Peyer's patch (tissue), 4 donors: Measurements from ENCODE around the gene CD59. TPM values are rescaled to one million over a fixed set of nuclear protein-coding genes. Genes with fewer than 3 reads are reported as not detected.

Source experiments
- DNase-seq, 3 donors: peaks; one replicate each; pipeline ENCODE4 v3.0.0-alpha.2; 2017 to 2019
- H3K27ac ChIP-seq, 4 donors: fragments of 200-600 bp; sonication (generic); one replicate each; pipeline ENCODE4 v1.5.1; 2016 to 2019
- H3K27me3 ChIP-seq, 2 donors: fragments of 200-600 bp; sonication (generic); one replicate each; pipeline ENCODE4 v1.5.1; 2019
- H3K36me3 ChIP-seq, 3 donors: fragments of 200-600 bp; sonication (generic); one replicate each; pipeline ENCODE4 v1.5.1; 2016 to 2019
- H3K4me1 ChIP-seq, 4 donors: fragments of 200-600 bp; sonication (generic); one replicate each; pipeline ENCODE4 v1.5.1; 2016 to 2019
- H3K4me3 ChIP-seq, 4 donors: fragments of 200-600 bp; sonication (generic); 1 replicate in 3 of 4; 2 replicates in 1 of 4; pipeline ENCODE4 v1.5.1; 2016 to 2019; ENCODE audit warnings: mild to moderate bottlenecking in 1 of 4
- H3K9me3 ChIP-seq, 4 donors: fragments of 200-600 bp; sonication (generic); one replicate each; pipeline ENCODE4 v1.5.1; 2016 to 2019; ENCODE audit warnings: mild to moderate bottlenecking in 1 of 4
- POLR2A ChIP-seq, 2 donors: fragments of 450-650 bp; IDR thresholded peaks; one replicate each; pipeline ENCODE4 v1.5.1; 2017; ENCODE audit warnings: antibody characterized with exemption in 2 of 2, mild to moderate bottlenecking in 2 of 2, moderate library complexity in 2 of 2
- total RNA-seq, 4 donors: library from RNA; depleted of rRNA; stranded (reverse); fragments of >200 nt; gene quantifications; one replicate each; pipeline ENCODE4 v1.1.0, GENCODE V29; 2016
- TF ChIP-seq, protein P1 (sequence below), 6 experiments: fragments of 450-650 bp in 4 of 6; fragments of 200-600 bp in 2 of 6; sonication (generic) in 1 of 6; IDR thresholded peaks; one replicate each; pipeline ENCODE4 v1.5.1; 2017 to 2019; ENCODE audit warnings: antibody characterized with exemption in 6 of 6, mild to moderate bottlenecking in 3 of 6, moderate library complexity in 1 of 6

CD59 gene
- total RNA-seq, 4 donors from 2014 or later: 48.7 to 85.1 (median 56.1) TPM

DNA sequence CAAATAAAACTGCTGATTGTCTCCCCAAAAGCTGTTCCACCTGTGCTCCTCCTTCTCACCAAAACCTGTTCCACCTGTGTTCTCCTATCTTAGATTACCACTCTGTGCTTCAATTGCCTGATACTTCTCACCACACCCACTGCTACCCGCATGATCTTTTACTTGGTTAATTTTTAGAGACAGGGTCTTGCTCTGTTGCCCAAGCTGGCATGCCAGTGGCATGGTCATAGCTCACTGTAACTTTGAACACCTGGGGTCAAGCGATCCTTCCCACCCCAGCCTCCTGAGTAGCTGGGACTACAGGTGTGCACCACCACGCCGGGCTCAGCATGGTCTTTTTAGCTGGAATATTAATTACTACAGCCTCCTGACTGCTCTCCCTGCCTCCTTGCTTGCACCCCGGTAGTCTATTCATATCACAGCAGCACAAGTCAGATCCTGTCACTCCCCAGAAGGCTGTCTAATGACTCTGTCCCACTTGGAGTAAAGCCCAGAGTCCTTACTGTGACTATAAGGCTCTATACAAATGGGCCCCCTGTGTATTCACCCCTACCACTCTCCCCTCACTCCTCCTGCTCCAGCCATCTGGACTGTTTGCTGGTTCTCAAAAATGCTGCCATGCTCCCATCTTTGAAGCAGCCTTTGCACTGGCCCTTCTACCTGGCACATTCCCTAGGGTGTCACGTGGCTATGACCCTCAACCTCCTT lies 39.1 kb downstream of the CD59 start:
- Histone ChIP-seq H3K27me3 (no peaks in the 10 kb centered on the region), H3K36me3 (no peaks in the 10 kb centered on the region), H3K4me1 (peaks cover 6 to 20% (median 10%) of the 10 kb centered on the region in 4 donors), H3K27ac (no peak overlapping the region), H3K4me3 (no peak overlapping the region), H3K9me3 (no peaks in the 10 kb centered on the region)
- no peak for TF ChIP-seq POLR2A (IDR thresholded peaks at IDR 0.05)
- TF ChIP-seq, protein P1, sequence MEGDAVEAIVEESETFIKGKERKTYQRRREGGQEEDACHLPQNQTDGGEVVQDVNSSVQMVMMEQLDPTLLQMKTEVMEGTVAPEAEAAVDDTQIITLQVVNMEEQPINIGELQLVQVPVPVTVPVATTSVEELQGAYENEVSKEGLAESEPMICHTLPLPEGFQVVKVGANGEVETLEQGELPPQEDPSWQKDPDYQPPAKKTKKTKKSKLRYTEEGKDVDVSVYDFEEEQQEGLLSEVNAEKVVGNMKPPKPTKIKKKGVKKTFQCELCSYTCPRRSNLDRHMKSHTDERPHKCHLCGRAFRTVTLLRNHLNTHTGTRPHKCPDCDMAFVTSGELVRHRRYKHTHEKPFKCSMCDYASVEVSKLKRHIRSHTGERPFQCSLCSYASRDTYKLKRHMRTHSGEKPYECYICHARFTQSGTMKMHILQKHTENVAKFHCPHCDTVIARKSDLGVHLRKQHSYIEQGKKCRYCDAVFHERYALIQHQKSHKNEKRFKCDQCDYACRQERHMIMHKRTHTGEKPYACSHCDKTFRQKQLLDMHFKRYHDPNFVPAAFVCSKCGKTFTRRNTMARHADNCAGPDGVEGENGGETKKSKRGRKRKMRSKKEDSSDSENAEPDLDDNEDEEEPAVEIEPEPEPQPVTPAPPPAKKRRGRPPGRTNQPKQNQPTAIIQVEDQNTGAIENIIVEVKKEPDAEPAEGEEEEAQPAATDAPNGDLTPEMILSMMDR (IDR thresholded peaks at IDR 0.05): no peak
- DNase-seq: no peak

DNA sequence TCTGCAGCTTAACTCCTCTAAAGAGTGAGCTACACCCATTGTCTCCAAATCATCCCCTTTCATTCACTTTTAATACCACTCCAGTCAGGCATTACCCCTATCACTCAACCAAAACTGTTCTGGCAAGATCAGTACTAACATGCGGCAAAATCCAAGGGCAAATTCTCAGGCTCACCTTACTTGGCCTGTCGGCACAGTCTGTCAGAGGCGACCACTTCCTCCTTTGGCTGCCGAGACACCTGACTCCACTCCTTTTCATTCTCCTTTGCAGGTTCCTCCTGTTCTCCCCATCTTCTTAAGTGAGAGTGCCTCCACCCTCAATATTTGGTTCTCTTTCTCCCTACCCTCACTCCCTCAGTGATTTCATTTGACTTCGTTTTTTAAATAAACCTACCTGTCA lies 39.8 kb downstream of the CD59 start:
- no peak for DNase-seq
- Histone ChIP-seq H3K4me3 (no peak overlapping the region), H3K9me3 (no peaks in the 10 kb centered on the region), H3K27me3 (no peaks in the 10 kb centered on the region), H3K36me3 (no peaks in the 10 kb centered on the region), H3K27ac (no peak overlapping the region), H3K4me1 (peaks cover 3 to 20% (median 5%) of the 10 kb centered on the region in 4 donors)
- no peak for TF ChIP-seq POLR2A (IDR thresholded peaks at IDR 0.05)
- TF ChIP-seq, protein P1 (IDR thresholded peaks at IDR 0.05): no peak

DNA sequence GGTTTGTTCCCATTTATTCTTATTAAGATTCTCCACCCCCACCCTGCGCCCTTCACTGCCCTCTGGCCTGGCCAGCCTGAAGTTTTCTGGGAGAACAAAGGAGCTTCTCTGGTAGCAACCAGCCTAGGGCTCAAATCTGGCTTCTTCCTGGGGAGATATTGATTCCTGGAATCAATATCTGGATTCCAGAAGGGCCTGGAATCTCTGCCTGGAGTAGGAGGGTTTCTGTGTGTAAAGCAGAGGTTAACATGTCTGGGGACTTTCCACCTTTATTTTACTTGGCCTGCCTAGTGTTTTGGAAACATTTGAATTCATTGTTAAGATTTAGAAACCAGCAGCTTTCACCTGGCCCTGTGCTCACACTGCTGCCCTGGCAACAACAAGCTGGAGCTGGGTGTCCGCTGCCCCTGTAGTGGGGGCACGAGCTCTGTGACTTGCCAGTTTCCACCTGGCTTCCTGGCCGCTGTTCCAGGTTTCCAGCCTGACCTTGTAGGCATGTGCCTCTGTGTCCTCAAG lies 41.1 kb downstream of the CD59 start:
- H3K36me3 ChIP-seq: no peaks in the 10 kb centered on the region
- TF ChIP-seq, protein P1 (IDR thresholded peaks at IDR 0.05): no peak
- no peak for TF ChIP-seq POLR2A (IDR thresholded peaks at IDR 0.05)
- DNase-seq: no peak
- H3K9me3 ChIP-seq: no peaks in the 10 kb centered on the region
- peak overlapping the region in 1 of 4 donors; percentile 1 for H3K27ac ChIP-seq
- no peaks in the 10 kb centered on the region for H3K27me3 ChIP-seq
- H3K4me1 ChIP-seq: peaks cover 2 to 25% (median 4%) of the 10 kb centered on the region in 4 donors
- H3K4me3 ChIP-seq: no peak overlapping the region

DNA sequence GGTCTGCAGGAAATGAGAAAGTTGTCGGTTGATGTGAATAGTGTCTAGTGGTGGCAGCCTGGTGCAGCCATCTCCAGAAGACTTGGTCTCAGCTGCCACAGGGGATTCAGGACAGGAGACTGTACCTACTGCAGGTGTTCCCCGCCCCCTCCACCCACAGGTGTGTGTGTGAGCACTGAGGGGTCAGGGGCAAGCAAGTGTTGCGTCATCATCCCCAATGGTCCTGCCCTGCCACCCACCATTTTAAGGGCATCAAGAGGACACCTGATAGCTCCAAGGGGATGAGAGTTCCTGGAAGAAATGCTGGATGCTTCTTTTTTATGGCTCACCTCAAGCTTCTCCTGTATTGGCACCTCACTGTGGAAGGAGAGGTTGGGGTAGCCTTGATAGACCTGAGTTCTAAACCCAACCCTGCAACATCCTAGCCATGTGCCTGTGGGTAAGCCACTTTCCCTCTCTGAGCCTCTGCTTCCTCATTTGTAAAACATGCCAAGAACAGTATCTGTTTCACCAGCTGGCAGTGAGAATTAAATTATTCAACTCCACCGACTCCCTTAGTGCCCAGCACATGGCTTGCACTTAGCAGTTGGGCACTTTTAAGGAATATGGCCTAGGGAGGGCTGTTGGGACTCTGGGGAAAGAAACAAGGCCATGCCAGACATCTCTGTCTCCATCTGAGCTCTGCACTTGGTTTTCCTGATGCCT lies 41.7 kb downstream of the CD59 start:
- no peaks in the 10 kb centered on the region for H3K27me3 ChIP-seq
- peaks cover 0 to 20% (median 3%) of the 10 kb centered on the region in 4 donors for H3K4me1 ChIP-seq
- no peak overlapping the region for H3K27ac ChIP-seq
- H3K36me3 ChIP-seq: no peaks in the 10 kb centered on the region
- TF ChIP-seq POLR2A (IDR thresholded peaks at IDR 0.05): no peak
- TF ChIP-seq, protein P1 (IDR thresholded peaks at IDR 0.05): no peak
- DNase-seq: no peak
- no peak overlapping the region for H3K4me3 ChIP-seq
- H3K9me3 ChIP-seq: no peaks in the 10 kb centered on the region

DNA sequence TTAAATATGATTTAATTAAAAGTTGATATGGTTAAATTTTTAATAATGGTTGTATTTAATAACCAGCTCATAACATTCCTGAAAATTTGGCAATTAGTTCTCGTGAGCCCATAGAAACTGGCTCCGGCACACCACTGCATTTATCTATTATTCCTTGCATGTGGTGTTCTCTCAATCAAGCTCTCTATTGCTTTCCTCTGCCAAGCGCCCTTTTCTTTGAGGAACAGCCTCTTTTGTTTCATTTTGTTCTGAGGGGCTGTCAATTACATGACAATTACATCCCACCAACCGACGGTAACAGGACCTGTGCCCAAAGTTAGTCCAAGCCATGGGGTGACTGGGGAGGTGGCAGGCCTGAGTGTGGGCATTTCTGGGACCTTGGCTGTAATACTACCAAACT lies 43.7 kb downstream of the CD59 start:
- no peak for DNase-seq

More for the DNA sequence above, 43.7 kb downstream of the CD59 start:
- no peaks in the 10 kb centered on the region for H3K36me3 ChIP-seq
- no peaks in the 10 kb centered on the region for H3K9me3 ChIP-seq
- peak overlapping the region in 3 of 4 donors; percentile 11 to 83 (median 68) for H3K27ac ChIP-seq
- TF ChIP-seq, protein P1 (IDR thresholded peaks at IDR 0.05): no peak
- TF ChIP-seq POLR2A (IDR thresholded peaks at IDR 0.05): no peak
- H3K27me3 ChIP-seq: no peaks in the 10 kb centered on the region
- peaks cover 0 to 20% (median 3%) of the 10 kb centered on the region in 4 donors for H3K4me1 ChIP-seq
- no peak overlapping the region for H3K4me3 ChIP-seq
